ENCODE data around the gene EGR1. TPM values are rescaled to one million over a fixed set of nuclear protein-coding genes. Genes with fewer than 3 reads are reported as not detected.
A peak's percentile ranks its signal among the peaks of the same experiment; 100 is the strongest.
"Not testable (repeated sequence)": the region's sequence is repeated elsewhere in the genome, so short reads cannot be mapped to it uniquely, and the experiment has no call there.

EGR1 gene
- total RNA-seq, 1 donor from 2014 or later: 54.6 TPM

DNA sequence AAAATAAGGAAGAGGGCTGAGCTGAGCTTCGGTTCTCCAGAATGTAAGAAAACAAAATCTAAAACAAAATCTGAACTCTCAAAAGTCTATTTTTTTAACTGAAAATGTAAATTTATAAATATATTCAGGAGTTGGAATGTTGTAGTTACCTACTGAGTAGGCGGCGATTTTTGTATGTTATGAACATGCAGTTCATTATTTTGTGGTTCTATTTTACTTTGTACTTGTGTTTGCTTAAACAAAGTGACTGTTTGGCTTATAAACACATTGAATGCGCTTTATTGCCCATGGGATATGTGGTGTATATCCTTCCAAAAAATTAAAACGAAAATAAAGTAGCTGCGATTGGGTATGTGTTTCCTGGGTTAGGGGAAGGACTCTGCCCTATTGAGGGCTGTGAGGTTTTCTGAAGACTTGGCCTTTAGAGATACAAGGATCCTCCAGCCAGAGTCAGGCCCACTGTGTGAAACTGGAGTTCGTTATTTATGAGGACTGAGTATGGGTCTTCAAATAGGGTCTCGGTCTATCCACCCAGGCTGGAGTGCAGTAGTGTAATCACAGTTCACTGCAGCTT is 3.8 kb downstream of the EGR1 start:
- no peaks in the 10 kb centered on the region for H3K9me3 Mint-ChIP-seq
- peak overlapping the region; percentile 90 for H3K4me3 Mint-ChIP-seq
- peaks cover 28% of the 10 kb centered on the region for H3K36me3 Mint-ChIP-seq (ENCODE audit: low read depth)
- peak overlapping the region; percentile 62 for H3K27ac Mint-ChIP-seq
- no peak for DNase-seq
- intact Hi-C loops (cut with micrococcal nuclease): loop anchor here (10.0 kb wide), 2 partner anchors 714 to 826 kb away; partner anchors contain the start of genes HNRNPA0 and MATR3
- peaks cover 21% of the 10 kb centered on the region for H3K27me3 Mint-ChIP-seq
- H3K4me1 Mint-ChIP-seq: peaks cover 26% of the 10 kb centered on the region

DNA sequence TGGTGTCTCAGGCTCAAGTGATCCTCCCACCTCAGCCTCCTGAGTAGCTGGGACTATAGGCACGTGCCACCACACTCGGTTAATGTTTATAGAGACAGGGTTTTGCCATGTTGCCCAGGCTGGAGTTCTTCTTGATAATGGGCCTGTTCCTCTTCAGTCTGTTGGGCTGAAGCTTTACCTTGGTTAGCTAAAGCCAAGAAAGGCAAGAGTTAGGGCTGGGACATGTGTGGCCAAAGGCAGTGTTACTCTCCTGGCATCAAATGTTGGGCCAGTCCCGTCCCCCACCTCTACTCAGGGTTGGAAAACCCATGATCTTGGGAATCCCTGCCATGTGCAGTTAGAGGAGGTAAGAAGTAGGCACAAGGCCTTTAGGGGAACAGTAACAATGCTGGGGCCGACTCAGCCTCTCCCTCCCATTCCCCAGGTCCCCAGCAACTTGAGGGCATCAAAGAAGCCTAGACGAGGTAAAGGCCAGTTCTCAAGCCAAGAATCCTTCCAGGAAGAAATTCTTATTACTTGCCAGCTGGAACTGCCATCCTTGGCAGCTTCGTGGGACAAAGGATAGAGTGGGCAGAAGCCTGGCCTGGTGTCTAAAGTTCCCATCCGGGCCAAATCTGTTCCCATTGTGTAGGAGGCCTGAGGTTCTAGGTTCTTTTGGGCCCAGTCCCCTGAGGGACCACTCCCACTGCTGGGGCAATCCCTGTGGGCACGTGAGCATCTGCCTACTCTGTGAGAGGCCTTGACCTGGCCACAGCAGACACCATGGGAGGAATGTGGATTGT is 4.5 kb downstream of the EGR1 start:
- H3K4me3 Mint-ChIP-seq: no peak overlapping the region
- no peak for DNase-seq
- intact Hi-C loops (cut with micrococcal nuclease): loop anchor here (10.0 kb wide), 2 partner anchors 715 to 825 kb away; partner anchors contain the start of genes HNRNPA0 and MATR3
- peaks cover 26% of the 10 kb centered on the region for H3K4me1 Mint-ChIP-seq
- H3K36me3 Mint-ChIP-seq (ENCODE audit: low read depth): peaks cover 28% of the 10 kb centered on the region
- no peaks in the 10 kb centered on the region for H3K9me3 Mint-ChIP-seq
- peaks cover 24% of the 10 kb centered on the region for H3K27me3 Mint-ChIP-seq
- no peak overlapping the region for H3K27ac Mint-ChIP-seq

DNA sequence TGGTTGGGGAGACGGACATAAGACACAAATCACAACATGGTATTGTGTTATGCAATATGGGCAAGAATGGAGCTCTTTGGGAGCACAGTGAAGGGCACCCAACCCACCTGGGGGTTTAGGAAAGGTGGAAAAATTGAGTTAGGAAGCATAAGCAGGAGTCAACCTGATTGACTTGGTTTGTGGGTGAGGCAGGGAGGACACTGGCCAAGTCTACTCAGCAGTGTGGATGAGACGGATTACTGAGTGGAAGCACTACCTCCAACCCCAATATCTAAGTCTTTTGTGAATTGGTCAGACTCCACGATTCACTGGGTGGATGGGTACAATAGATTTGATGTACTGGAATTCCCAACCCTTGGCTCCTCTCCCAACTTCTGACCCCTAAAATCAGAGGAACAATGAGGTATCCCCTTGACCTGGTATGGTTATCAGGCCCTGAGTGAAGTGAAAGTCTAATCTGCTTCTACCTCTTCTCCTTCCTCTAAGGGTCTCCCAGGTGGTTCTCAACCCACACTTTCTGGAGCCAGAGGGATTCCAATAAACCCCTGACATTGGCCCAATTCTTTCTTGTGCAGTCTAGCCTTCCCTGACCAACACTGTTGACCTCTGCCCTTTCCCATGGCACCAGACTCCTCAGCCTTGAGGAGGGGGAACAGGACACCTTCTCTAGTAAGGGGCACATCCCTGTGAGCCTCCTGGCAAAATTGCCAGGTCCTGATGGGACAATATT is 5.2 kb downstream of the EGR1 start:
- Mint-ChIP-seq H3K9me3 (no peaks in the 10 kb centered on the region), H3K36me3 (ENCODE audit: low read depth) (peaks cover 26% of the 10 kb centered on the region), H3K27me3 (peaks cover 29% of the 10 kb centered on the region), H3K4me1 (peaks cover 26% of the 10 kb centered on the region), H3K4me3 (no peak overlapping the region), H3K27ac (no peak overlapping the region)
- DNase-seq: no peak
- intact Hi-C loops (cut with micrococcal nuclease): no loop called here

- Mint-ChIP-seq H3K4me3 (no peak overlapping the region), H3K36me3 (ENCODE audit: low read depth) (peaks cover 26% of the 10 kb centered on the region), H3K9me3 (no peaks in the 10 kb centered on the region), H3K27ac (no peak overlapping the region), H3K4me1 (peaks cover 26% of the 10 kb centered on the region), H3K27me3 (peaks cover 29% of the 10 kb centered on the region)
- DNase-seq: no peak
- intact Hi-C loops (cut with micrococcal nuclease): no loop called here
These were observed 5.7 kb downstream of the EGR1 start for GRCh38 chr5:138471052-138471361.

GRCh38 chr5:138472353-138472752 is 7.1 kb downstream of the EGR1 start:
- H3K4me3 Mint-ChIP-seq: no peak overlapping the region
- peaks cover 15% of the 10 kb centered on the region for H3K36me3 Mint-ChIP-seq (ENCODE audit: low read depth)
- peaks cover 16% of the 10 kb centered on the region for H3K4me1 Mint-ChIP-seq
- H3K27ac Mint-ChIP-seq: no peak overlapping the region
- intact Hi-C loops (cut with micrococcal nuclease): no loop called here
- no peak for DNase-seq
- no peaks in the 10 kb centered on the region for H3K9me3 Mint-ChIP-seq
- peaks cover 30% of the 10 kb centered on the region for H3K27me3 Mint-ChIP-seq

DNA sequence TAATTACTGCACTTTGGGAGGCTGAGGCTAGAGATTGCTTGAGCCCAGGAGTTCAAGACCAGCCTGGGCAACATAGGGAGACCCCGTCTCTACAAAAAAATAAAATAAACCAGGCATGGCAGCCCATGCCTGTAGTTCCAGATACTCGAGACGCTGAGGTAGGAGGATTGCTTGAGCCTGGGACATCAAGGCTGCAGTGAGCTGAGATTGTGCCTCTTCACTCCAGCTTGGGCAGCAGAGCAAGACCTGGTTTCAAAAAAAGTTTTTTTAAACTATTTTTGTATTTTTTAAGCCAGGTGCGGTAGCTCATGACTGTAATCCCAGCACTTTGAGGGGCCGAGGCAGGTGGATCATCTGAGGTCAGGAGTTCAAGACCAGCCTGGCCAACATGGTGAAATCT is 7.9 kb downstream of the EGR1 start:
- DNase-seq; H3K27ac Mint-ChIP-seq; H3K4me1 Mint-ChIP-seq; intact Hi-C loops (cut with micrococcal nuclease); H3K4me3 Mint-ChIP-seq; H3K36me3 Mint-ChIP-seq (ENCODE audit: low read depth); H3K9me3 Mint-ChIP-seq: not testable (repeated sequence)
- peaks cover 25% of the 10 kb centered on the region for H3K27me3 Mint-ChIP-seq

DNA sequence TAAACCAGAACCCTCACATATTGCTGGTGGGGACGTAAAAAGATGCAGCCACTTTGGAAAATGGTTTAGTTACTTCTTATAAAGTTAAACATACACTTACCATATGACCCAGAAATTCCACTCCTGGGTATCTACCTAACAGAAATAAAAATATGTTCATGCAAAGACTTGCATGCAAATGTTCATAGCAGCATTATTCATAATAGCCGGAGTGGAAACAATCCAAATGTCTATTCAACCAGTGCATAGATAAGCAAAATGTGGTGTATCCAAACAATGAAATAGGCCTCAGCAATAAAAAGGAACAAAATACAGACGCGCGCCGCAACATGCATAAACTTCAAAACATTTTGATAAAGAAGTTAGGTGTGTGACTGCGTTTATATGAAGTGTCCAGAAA is 11.6 kb downstream of the EGR1 start:
- no peaks in the 10 kb centered on the region for H3K36me3 Mint-ChIP-seq (ENCODE audit: low read depth)
- no peaks in the 10 kb centered on the region for H3K4me1 Mint-ChIP-seq
- no peaks in the 10 kb centered on the region for H3K9me3 Mint-ChIP-seq
- no peak overlapping the region for H3K27ac Mint-ChIP-seq
- no peak overlapping the region for H3K4me3 Mint-ChIP-seq
- intact Hi-C loops (cut with micrococcal nuclease): no loop called here
- DNase-seq: no peak
- peaks cover 25% of the 10 kb centered on the region for H3K27me3 Mint-ChIP-seq

DNA sequence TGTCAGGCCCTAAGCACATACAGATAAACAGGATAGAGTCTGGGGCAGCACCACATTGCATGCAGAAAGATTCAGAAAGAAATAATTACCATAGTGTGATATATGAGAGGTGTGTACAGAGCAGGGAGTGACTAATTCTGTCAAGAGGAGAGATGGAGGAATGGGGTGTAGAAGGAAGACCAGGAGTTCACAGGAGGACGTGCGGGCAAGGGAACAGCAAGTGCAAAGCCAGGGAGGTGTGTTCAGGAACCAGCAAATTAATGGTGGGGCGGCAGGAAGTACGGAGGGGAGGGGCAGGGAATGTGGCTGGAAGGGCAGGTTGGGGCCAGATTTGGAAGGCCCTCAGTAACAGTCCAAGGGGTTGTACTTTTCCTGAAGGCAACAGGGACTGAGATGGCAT is 17.4 kb downstream of the EGR1 start:
- no peak for DNase-seq
- H3K9me3 Mint-ChIP-seq: no peaks in the 10 kb centered on the region
- no peaks in the 10 kb centered on the region for H3K4me1 Mint-ChIP-seq
- intact Hi-C loops (cut with micrococcal nuclease): no loop called here
- H3K4me3 Mint-ChIP-seq: no peak overlapping the region
- peaks cover 7% of the 10 kb centered on the region for H3K27me3 Mint-ChIP-seq
- H3K36me3 Mint-ChIP-seq (ENCODE audit: low read depth): no peaks in the 10 kb centered on the region
- no peak overlapping the region for H3K27ac Mint-ChIP-seq

DNA sequence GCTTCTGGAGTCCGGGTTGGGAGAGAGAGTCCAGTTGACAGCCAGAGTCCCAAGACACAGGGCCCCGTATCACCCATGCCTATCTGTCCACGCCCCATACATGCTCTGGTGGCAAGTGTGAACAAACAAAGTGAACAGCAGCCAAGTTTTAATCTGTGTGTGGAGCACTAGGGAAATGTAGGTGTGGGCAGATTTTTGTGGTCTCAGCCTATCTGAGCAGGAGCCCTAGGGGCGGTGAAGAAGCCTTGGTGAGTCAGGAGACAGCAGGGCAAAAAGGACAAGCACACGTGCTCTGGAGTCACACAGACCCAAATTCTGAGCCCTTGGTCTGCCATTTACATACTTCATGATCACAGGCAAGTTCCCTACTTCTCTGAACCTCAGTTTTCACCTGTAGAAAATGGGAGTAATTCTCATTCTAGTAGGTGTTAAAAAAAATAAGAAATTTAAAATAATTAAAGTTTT is 23.2 kb downstream of the EGR1 start:
- intact Hi-C loops (cut with micrococcal nuclease): no loop called here
- no peaks in the 10 kb centered on the region for H3K9me3 Mint-ChIP-seq
- no peak overlapping the region for H3K4me3 Mint-ChIP-seq
- H3K36me3 Mint-ChIP-seq (ENCODE audit: low read depth): no peaks in the 10 kb centered on the region
- no peak for DNase-seq
- H3K4me1 Mint-ChIP-seq: peaks cover 15% of the 10 kb centered on the region
- H3K27ac Mint-ChIP-seq: no peak overlapping the region
- peaks cover 34% of the 10 kb centered on the region for H3K27me3 Mint-ChIP-seq

DNA sequence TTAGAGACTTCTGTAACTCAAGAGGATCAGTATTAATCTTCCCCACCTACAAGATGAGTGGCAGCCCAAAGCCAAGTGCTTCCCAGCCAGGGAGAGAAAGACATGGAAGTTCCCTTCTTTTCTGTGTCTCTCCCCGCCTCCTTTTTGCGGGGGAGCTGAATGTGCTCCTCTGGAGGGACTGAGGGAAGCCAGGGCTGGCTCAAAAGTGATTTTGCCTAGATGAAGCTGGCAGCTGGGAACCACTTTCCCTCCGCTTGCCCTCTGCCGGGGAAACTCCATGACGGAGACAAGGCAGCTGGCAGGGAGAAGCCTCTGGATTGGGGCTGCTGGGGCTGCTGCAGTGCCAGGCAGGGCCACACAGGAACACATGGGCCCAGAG is 24.4 kb downstream of the EGR1 start:
- Mint-ChIP-seq H3K36me3 (ENCODE audit: low read depth) (no peaks in the 10 kb centered on the region), H3K4me3 (no peak overlapping the region), H3K27ac (no peak overlapping the region), H3K4me1 (peaks cover 15% of the 10 kb centered on the region), H3K9me3 (no peaks in the 10 kb centered on the region), H3K27me3 (peaks cover 32% of the 10 kb centered on the region)
- intact Hi-C loops (cut with micrococcal nuclease): no loop called here
- DNase-seq: no peak

DNA sequence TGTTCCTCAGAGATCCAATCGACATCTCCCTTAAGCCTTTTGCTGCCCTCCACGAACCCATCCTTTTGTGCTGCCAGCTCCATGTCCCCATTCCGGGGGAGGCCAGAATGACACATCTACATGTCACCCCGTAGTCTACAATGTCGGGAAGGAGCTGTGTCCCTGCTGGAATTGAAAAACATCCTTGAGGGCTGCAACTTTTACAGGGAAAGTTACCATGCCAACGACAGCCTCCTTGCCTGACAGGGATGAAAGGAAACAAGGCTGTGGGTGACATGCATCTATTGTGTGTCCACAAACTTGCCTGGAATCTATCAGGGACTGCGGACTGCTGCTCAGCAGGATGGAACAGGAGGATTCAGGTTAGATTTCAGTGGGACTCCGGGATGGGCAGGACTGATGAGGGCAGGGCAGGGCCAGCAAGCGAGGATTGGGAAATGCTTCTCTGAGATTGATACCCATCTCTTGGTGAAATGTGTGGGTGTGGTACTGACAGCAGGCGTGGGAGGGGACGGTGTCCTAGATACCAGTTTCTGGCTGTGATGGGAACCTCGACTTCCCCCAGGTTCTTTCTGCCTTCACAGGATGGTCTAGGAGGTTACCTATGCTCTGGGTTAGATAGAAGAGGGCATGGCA is 25.5 kb downstream of the EGR1 start:
- peak overlapping the region; percentile 22 for H3K4me3 Mint-ChIP-seq
- no peak overlapping the region for H3K27ac Mint-ChIP-seq
- no peaks in the 10 kb centered on the region for H3K36me3 Mint-ChIP-seq (ENCODE audit: low read depth)
- no peak for DNase-seq
- intact Hi-C loops (cut with micrococcal nuclease): no loop called here
- peaks cover 30% of the 10 kb centered on the region for H3K27me3 Mint-ChIP-seq
- peaks cover 18% of the 10 kb centered on the region for H3K4me1 Mint-ChIP-seq
- no peaks in the 10 kb centered on the region for H3K9me3 Mint-ChIP-seq

DNA sequence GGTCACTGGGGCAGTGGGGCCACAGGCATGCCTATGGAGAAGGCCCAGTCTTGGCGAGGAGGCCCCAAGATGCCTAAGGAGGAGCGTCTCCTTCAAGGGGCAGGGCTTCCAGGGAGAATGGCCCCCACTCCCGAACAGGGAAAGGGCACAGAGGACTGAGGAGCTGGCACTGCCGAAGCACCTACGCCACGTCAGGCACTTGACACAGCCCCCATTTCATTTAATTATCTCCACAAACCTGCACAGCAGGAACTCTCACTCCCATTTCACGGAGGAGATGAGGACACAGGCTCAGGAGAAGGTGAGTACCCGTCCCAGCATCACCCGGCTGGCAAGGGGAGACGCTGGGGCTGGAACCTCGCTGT is 26.0 kb downstream of the EGR1 start:
- no peak for DNase-seq

GRCh38 chr5:138491669-138492559 is 26.6 kb downstream of the EGR1 start:
- Mint-ChIP-seq H3K36me3 (ENCODE audit: low read depth) (no peaks in the 10 kb centered on the region), H3K4me3 (peak overlapping the region; percentile 90), H3K9me3 (no peaks in the 10 kb centered on the region), H3K4me1 (peaks cover 18% of the 10 kb centered on the region), H3K27me3 (peaks cover 30% of the 10 kb centered on the region), H3K27ac (no peak overlapping the region)
- intact Hi-C loops (cut with micrococcal nuclease): loop anchor here (1.0 to 2.0 kb wide), 2 partner anchors 27 to 51 kb away; partner anchors contain the start of genes EGR1 and ETF1
- peak; percentile 96 for DNase-seq

More for the DNA sequence above, 26.0 kb downstream of the EGR1 start:
- H3K4me3 Mint-ChIP-seq: peak overlapping the region; percentile 34
- H3K27ac Mint-ChIP-seq: no peak overlapping the region
- intact Hi-C loops (cut with micrococcal nuclease): no loop called here
- H3K27me3 Mint-ChIP-seq: peaks cover 30% of the 10 kb centered on the region
- H3K4me1 Mint-ChIP-seq: peaks cover 18% of the 10 kb centered on the region
- H3K36me3 Mint-ChIP-seq (ENCODE audit: low read depth): no peaks in the 10 kb centered on the region
- no peaks in the 10 kb centered on the region for H3K9me3 Mint-ChIP-seq
